Ascending aorta (tissue), 2 donors: ENCODE results near the gene ZRSR2. TPM values are rescaled to one million over a fixed set of nuclear protein-coding genes. Genes with fewer than 3 reads are reported as not detected.
A peak's percentile ranks its signal among the peaks of the same experiment; 100 is the strongest.

Source experiments
- DNase-seq, 2 donors: peaks; one replicate each; pipeline ENCODE4 v3.0.0-alpha.2; 2019; ENCODE audit warnings: low spot score in 2 of 2
- H3K27ac ChIP-seq, 2 donors: fragments of 200-600 bp; sonication (generic); one replicate each; pipeline ENCODE4 v1.5.1; 2016 to 2017; ENCODE audit warnings: mild to moderate bottlenecking in 1 of 2
- H3K27me3 ChIP-seq: fragments of 200-600 bp; sonication (generic); one replicate; pipeline ENCODE4 v1.5.1; 2017
- H3K36me3 ChIP-seq, 2 donors: fragments of 200-600 bp; sonication (generic); one replicate each; pipeline ENCODE4 v1.5.1; 2016
- H3K4me1 ChIP-seq, 2 donors: fragments of 200-600 bp; sonication (generic); one replicate each; pipeline ENCODE4 v1.5.1; 2016 to 2017; ENCODE audit warnings: mild to moderate bottlenecking in 1 of 2
- H3K4me3 ChIP-seq, 2 donors: fragments of 200-600 bp; sonication (generic); one replicate each; pipeline ENCODE4 v1.5.1; 2016 to 2017; ENCODE audit warnings: mild to moderate bottlenecking in 1 of 2
- H3K9me3 ChIP-seq, 2 donors: fragments of 200-600 bp; sonication (generic); one replicate each; pipeline ENCODE4 v1.5.1; 2016
- CTCF ChIP-seq, 3 experiments: fragments of 200-600 bp in 2 of 3; fragments of 450-650 bp in 1 of 3; sonication (generic) in 2 of 3; IDR thresholded peaks; one replicate each; pipeline ENCODE4 v1.5.1; 2016 to 2019; ENCODE audit warnings: antibody characterized with exemption in 3 of 3, mild to moderate bottlenecking in 1 of 3, moderate library complexity in 1 of 3
- intact Hi-C: fragments of 100-400 bp; cut with DNase I; formaldehyde crosslinking; loops from one replicate; pipeline ENCODE4 v1.15.1; 2023
- total RNA-seq: library from RNA; depleted of rRNA; stranded (reverse); fragments of >200 nt; gene quantifications from one replicate; pipeline ENCODE4 v1.1.0, GENCODE V29; 2016

The ZRSR2 gene
- total RNA-seq, 1 donor from 2014 or later: 0.64 TPM

- H3K4me1 ChIP-seq: peaks cover 3 to 27% of the 10 kb centered on the region in 2 donors
- DNase-seq: no peak
- intact Hi-C loops: no loop called here
- H3K36me3 ChIP-seq: no peaks in the 10 kb centered on the region
- no peak overlapping the region for H3K4me3 ChIP-seq
- no peak for TF ChIP-seq CTCF (IDR thresholded peaks at IDR 0.05)
- H3K9me3 ChIP-seq: no peaks in the 10 kb centered on the region
- H3K27ac ChIP-seq: peak overlapping the region; percentile 83 to 89
- H3K27me3 ChIP-seq: no peaks in the 10 kb centered on the region
Observed at GRCh38 chrX:15748841-15749240, 41.4 kb upstream of the ZRSR2 start.

GRCh38 chrX:15749642-15750610, 40.4 kb upstream of the ZRSR2 start:
- intact Hi-C loops: loop anchor here (1.0 to 2.0 kb wide), 3 partner anchors 12 to 75 kb away; partner anchors contain the start of genes CA5B and ZRSR2
- peak in 1 of 2 donors; percentile 72 for DNase-seq
- TF ChIP-seq CTCF (IDR thresholded peaks at IDR 0.05): no peak
- no peaks in the 10 kb centered on the region for H3K36me3 ChIP-seq
- peak overlapping the region; percentile 83 to 89 for H3K27ac ChIP-seq
- peak overlapping the region in 1 of 2 donors; percentile 13 for H3K4me3 ChIP-seq
- H3K4me1 ChIP-seq: peaks cover 3 to 26% of the 10 kb centered on the region in 2 donors
- no peaks in the 10 kb centered on the region for H3K27me3 ChIP-seq
- no peaks in the 10 kb centered on the region for H3K9me3 ChIP-seq

- Histone ChIP-seq H3K36me3 (no peaks in the 10 kb centered on the region), H3K4me1 (peaks cover 3 to 26% of the 10 kb centered on the region in 2 donors), H3K4me3 (peak overlapping the region in 1 of 2 donors; percentile 13), H3K27ac (peak overlapping the region; percentile 83 to 89), H3K9me3 (no peaks in the 10 kb centered on the region), H3K27me3 (no peaks in the 10 kb centered on the region)
- no peak for DNase-seq
- intact Hi-C loops: loop anchor here (1.0 to 2.0 kb wide), 3 partner anchors 12 to 76 kb away; partner anchors contain the start of genes CA5B and ZRSR2
- no peak for TF ChIP-seq CTCF (IDR thresholded peaks at IDR 0.05)
Observed at GRCh38 chrX:15750611-15751154, 39.6 kb upstream of the ZRSR2 start.

GRCh38 chrX:15751155-15751819, 39.0 kb upstream of the ZRSR2 start:
- intact Hi-C loops: loop anchor here (2.0 kb wide), 2 partner anchors 40 to 76 kb away; partner anchors contain the start of gene ZRSR2
- H3K4me1 ChIP-seq: peaks cover 3 to 26% of the 10 kb centered on the region in 2 donors
- no peak for DNase-seq
- H3K36me3 ChIP-seq: no peaks in the 10 kb centered on the region
- H3K27me3 ChIP-seq: no peaks in the 10 kb centered on the region
- H3K9me3 ChIP-seq: no peaks in the 10 kb centered on the region
- H3K4me3 ChIP-seq: peak overlapping the region in 1 of 2 donors; percentile 13
- no peak for TF ChIP-seq CTCF (IDR thresholded peaks at IDR 0.05)
- peak overlapping the region; percentile 83 to 89 for H3K27ac ChIP-seq

- H3K27me3 ChIP-seq: no peaks in the 10 kb centered on the region
- no peaks in the 10 kb centered on the region for H3K9me3 ChIP-seq
- no peak overlapping the region for H3K4me3 ChIP-seq
- TF ChIP-seq CTCF (IDR thresholded peaks at IDR 0.05): no peak
- peaks cover 3 to 18% of the 10 kb centered on the region in 2 donors for H3K4me1 ChIP-seq
- no peak overlapping the region for H3K27ac ChIP-seq
- no peak for DNase-seq
- H3K36me3 ChIP-seq: no peaks in the 10 kb centered on the region
- intact Hi-C loops: no loop called here
Observed at GRCh38 chrX:15755091-15755490, 35.2 kb upstream of the ZRSR2 start.
